Breast epithelium (tissue), 3 donors: Measurements from ENCODE around the gene PPP4R1.

Experiments used
- POLR2A ChIP-seq: fragments of 450-650 bp; IDR thresholded peaks from one replicate; pipeline ENCODE4 v1.6.1; 2016; ENCODE audit warnings: antibody characterized with exemption, mild to moderate bottlenecking, moderate library complexity
- POLR2AphosphoS5 ChIP-seq, 3 donors: sonication (generic); formaldehyde crosslinking; IDR thresholded peaks; one replicate each; pipeline ENCODE4 v1.6.1; 2017; ENCODE audit warnings: antibody characterized with exemption in 3 of 3
- TF ChIP-seq, protein P1 (sequence below), 3 donors: fragments of 450-650 bp; IDR thresholded peaks; one replicate each; pipeline ENCODE4 v1.5.1; 2016 to 2017; ENCODE audit warnings: antibody characterized with exemption in 3 of 3, mild to moderate bottlenecking in 3 of 3, moderate library complexity in 3 of 3

- TF ChIP-seq POLR2A (no peak), POLR2AphosphoS5 (IDR thresholded peaks at IDR 0.05) (no peak)
- TF ChIP-seq, protein P1, sequence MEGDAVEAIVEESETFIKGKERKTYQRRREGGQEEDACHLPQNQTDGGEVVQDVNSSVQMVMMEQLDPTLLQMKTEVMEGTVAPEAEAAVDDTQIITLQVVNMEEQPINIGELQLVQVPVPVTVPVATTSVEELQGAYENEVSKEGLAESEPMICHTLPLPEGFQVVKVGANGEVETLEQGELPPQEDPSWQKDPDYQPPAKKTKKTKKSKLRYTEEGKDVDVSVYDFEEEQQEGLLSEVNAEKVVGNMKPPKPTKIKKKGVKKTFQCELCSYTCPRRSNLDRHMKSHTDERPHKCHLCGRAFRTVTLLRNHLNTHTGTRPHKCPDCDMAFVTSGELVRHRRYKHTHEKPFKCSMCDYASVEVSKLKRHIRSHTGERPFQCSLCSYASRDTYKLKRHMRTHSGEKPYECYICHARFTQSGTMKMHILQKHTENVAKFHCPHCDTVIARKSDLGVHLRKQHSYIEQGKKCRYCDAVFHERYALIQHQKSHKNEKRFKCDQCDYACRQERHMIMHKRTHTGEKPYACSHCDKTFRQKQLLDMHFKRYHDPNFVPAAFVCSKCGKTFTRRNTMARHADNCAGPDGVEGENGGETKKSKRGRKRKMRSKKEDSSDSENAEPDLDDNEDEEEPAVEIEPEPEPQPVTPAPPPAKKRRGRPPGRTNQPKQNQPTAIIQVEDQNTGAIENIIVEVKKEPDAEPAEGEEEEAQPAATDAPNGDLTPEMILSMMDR (IDR thresholded peaks at IDR 0.05): no peak
Measured at GRCh38 chr18:9604348-9604747, 10.0 kb downstream of the PPP4R1 start.
